ENCODE measurements around the gene NUDT9.

The NUDT9 gene

GRCh38 chr4:87425711-87426110 lies 3.3 kb downstream of the NUDT9 start:
- Histone ChIP-seq H3K4me3 (no peak overlapping the region), H3K27ac (no peak overlapping the region)
- no peak for DNase-seq (ENCODE audit: low spot score)
- no peak for TF ChIP-seq CTCF (IDR thresholded peaks at IDR 0.05)

- TF ChIP-seq CTCF (IDR thresholded peaks at IDR 0.05), result no peak
- Histone ChIP-seq H3K27ac (no peak overlapping the region), H3K4me3 (no peak overlapping the region)
- DNase-seq (ENCODE audit: low spot score), result no peak
Observed at GRCh38 chr4:87426865-87427517, 4.6 kb downstream of the NUDT9 start.

GRCh38 chr4:87427518-87427868 lies 5.1 kb downstream of the NUDT9 start:
- no peak for DNase-seq (ENCODE audit: low spot score)
- no peak overlapping the region for H3K4me3 ChIP-seq
- no peak overlapping the region for H3K27ac ChIP-seq
- TF ChIP-seq CTCF (IDR thresholded peaks at IDR 0.05), result no peak

GRCh38 chr4:87428979-87429378 lies 6.6 kb downstream of the NUDT9 start:
- DNase-seq (ENCODE audit: low spot score), result no peak
- no peak for TF ChIP-seq CTCF (IDR thresholded peaks at IDR 0.05)
- Histone ChIP-seq H3K4me3 (no peak overlapping the region), H3K27ac (no peak overlapping the region)

GRCh38 chr4:87430038-87430437 lies 7.7 kb downstream of the NUDT9 start:
- no peak overlapping the region for H3K27ac ChIP-seq
- H3K4me3 ChIP-seq, result no peak overlapping the region
- no peak for DNase-seq (ENCODE audit: low spot score)
- TF ChIP-seq CTCF (IDR thresholded peaks at IDR 0.05), result no peak

- Histone ChIP-seq H3K4me3 (no peak overlapping the region), H3K27ac (no peak overlapping the region)
- DNase-seq (ENCODE audit: low spot score), result no peak
- no peak for TF ChIP-seq CTCF (IDR thresholded peaks at IDR 0.05)
Observed at GRCh38 chr4:87433342-87433741, 11.0 kb downstream of the NUDT9 start.

GRCh38 chr4:87442889-87443288 lies 20.5 kb downstream of the NUDT9 start:
- Histone ChIP-seq H3K4me3 (no peak overlapping the region), H3K27ac (no peak overlapping the region)
- no peak for DNase-seq (ENCODE audit: low spot score)
- no peak for TF ChIP-seq CTCF (IDR thresholded peaks at IDR 0.05)
